GM18511 (cell line): ENCODE data around the gene SLC6A2.
"Not testable (repeated sequence)": the region's sequence is repeated elsewhere in the genome, so short reads cannot be mapped to it uniquely, and the experiment has no call there.

Experiments
- ATAC-seq: cut with Tn5 transposase; IDR thresholded peaks from one replicate; pipeline ENCODE4 v1.9.1; 2021; ENCODE audit warnings: mild to moderate bottlenecking, moderate library complexity; ENCODE audit not compliant: unreplicated experiment

SLC6A2 gene

DNA sequence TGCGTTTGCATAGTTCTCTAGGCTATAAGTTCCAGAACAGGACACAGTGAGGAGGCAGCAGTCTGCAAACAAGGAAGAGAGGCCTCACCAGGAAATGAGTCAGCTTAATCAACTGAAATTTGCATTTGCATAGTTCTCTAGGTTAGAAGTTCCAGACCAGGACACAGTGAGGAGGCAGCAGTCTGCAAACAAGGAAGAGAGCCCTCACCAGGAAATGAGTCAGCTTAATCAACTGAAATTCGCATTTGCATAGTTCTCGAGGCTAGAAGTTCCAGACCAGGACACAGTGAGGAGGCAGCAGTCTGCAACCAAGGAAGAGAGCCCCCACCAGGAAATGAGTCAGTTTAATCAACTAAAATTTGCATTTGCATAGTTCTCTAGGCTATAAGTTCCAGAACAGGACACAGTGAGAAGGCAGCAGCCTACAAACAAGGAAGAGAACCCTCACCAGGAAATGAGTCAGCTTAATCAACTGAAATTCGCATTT is 97.4 kb downstream of the SLC6A2 start:
- not testable (repeated sequence) for ATAC-seq
